B cell (primary cell): ENCODE measurements around the gene LIMK1. TPM values are rescaled to one million over a fixed set of nuclear protein-coding genes. Genes with fewer than 3 reads are reported as not detected.

Experiments used
- ATAC-seq: fragments of 200-7000 bp; cut with Tn5 transposase; one replicate; pipeline ENCODE4 v1.10.0; 2021; ENCODE audit warnings: low read depth, mild to moderate bottlenecking, moderate number of reproducible peaks, moderate library complexity
- CTCF ChIA-PET: fragments of 350-600 bp; sonication (Branson Sonifier 250); formaldehyde crosslinking; loops from one replicate; lab custom pipeline; 2021; ENCODE audit warnings: antibody characterized with exemption, inconsistent platforms; lab: Charles Lee
- POLR2A ChIA-PET: fragments of 350-600 bp; sonication (Branson Sonifier 250); formaldehyde crosslinking; loops from one replicate; lab custom pipeline; 2021; ENCODE audit warnings: antibody characterized with exemption; lab: Charles Lee
- DNase-seq: peaks from one replicate; pipeline ENCODE4 v3.0.0; 2013
- H2AFZ ChIP-seq: 2 replicates; pipeline ENCODE4 v1.6.1; 2012; ENCODE audit warnings: mild to moderate bottlenecking, low read depth, low read length; ENCODE audit not compliant: insufficient read depth, poor library complexity, severe bottlenecking
- H3K27ac ChIP-seq, 2 donors: 1 replicate in 1 of 2; 2 replicates in 1 of 2; pipeline ENCODE4 v1.5.1; 2012 to 2013; ENCODE audit warnings: low read length in 2 of 2, mild to moderate bottlenecking in 2 of 2, moderate library complexity in 1 of 2
- H3K27me3 ChIP-seq, 4 experiments: fragments of 200-600 bp in 1 of 4; sonication (generic) in 1 of 4; replicated peaks in 1 of 4; 1 replicate in 2 of 4; 2 replicates in 2 of 4; pipeline versions ENCODE4 v1.6.1 to v1.7.0; 2013 to 2016; ENCODE audit warnings: low read length in 3 of 4, mild to moderate bottlenecking in 2 of 4, mixed read lengths in 1 of 4, moderate library complexity in 1 of 4; ENCODE audit not compliant: insufficient read depth in 4 of 4, control insufficient read depth in 3 of 4; ENCODE audit errors: control extremely low read depth in 1 of 4
- H3K36me3 ChIP-seq, 2 experiments: replicated peaks in 1 of 2; 1 replicate in 1 of 2; 2 replicates in 1 of 2; pipeline versions ENCODE4 v1.6.1 to v1.7.1; 2013; ENCODE audit warnings: low read length in 1 of 2; ENCODE audit not compliant: insufficient read depth in 2 of 2, control insufficient read depth in 1 of 2; ENCODE audit errors: control extremely low read depth in 1 of 2, extremely low read depth in 1 of 2
- H3K4me1 ChIP-seq, 2 donors: fragments of 200-600 bp in 1 of 2; sonication (generic) in 1 of 2; 1 replicate in 1 of 2; 2 replicates in 1 of 2; pipeline versions ENCODE4 v1.5.1 to v1.6.1; 2013 to 2017; ENCODE audit warnings: low read length in 2 of 2; ENCODE audit not compliant: control insufficient read depth in 2 of 2, insufficient read depth in 2 of 2
- H3K4me2 ChIP-seq: replicated peaks from 2 replicates; pipeline ENCODE3; 2012; ENCODE audit warnings: mild to moderate bottlenecking, low read depth, low read length; ENCODE audit not compliant: poor library complexity, severe bottlenecking
- H3K4me3 ChIP-seq, 5 experiments: fragments of 200-600 bp in 1 of 5; sonication (generic) in 1 of 5; 1 replicate in 3 of 5; 2 replicates in 2 of 5; pipeline versions ENCODE4 v1.5.1 to v1.7.0; 2011 to 2016; ENCODE audit warnings: low read length in 4 of 5, mild to moderate bottlenecking in 4 of 5, low read depth in 2 of 5, control low read depth in 1 of 5, moderate library complexity in 1 of 5; ENCODE audit not compliant: insufficient read depth in 1 of 5; ENCODE audit errors: control extremely low read depth in 1 of 5, extremely low read depth in 1 of 5
- H3K79me2 ChIP-seq: fragments of 200-600 bp; sonication (generic); one replicate; pipeline ENCODE4 v1.6.0; 2016; ENCODE audit warnings: low read length; ENCODE audit not compliant: control insufficient read depth, insufficient read depth
- H3K9ac ChIP-seq: fragments of 200-600 bp; sonication (generic); 2 replicates; pipeline ENCODE4 v1.6.1; 2017; ENCODE audit warnings: mild to moderate bottlenecking, low read length, moderate library complexity
- H3K9me3 ChIP-seq, 3 donors: one replicate each; pipeline versions ENCODE4 v1.6.1 to v1.7.1; 2013; ENCODE audit warnings: low read length in 2 of 3; ENCODE audit not compliant: control insufficient read depth in 2 of 3, insufficient read depth in 1 of 3; ENCODE audit errors: control extremely low read depth in 1 of 3
- H4K20me1 ChIP-seq: 2 replicates; pipeline ENCODE4 v1.6.0; 2012; ENCODE audit warnings: mild to moderate bottlenecking, low read length; ENCODE audit not compliant: insufficient read depth, control insufficient read depth, poor library complexity, severe bottlenecking
- H3K27ac Mint-ChIP-seq: one replicate; pipeline ENCODE4 v1.8.0; 2021; ENCODE audit warnings: mixed read lengths
- H3K27me3 Mint-ChIP-seq: one replicate; pipeline ENCODE4 v1.8.0; 2021; ENCODE audit warnings: mixed read lengths
- H3K4me1 Mint-ChIP-seq: one replicate; pipeline ENCODE4 v1.8.0; 2021; ENCODE audit warnings: mixed read lengths
- H3K4me3 Mint-ChIP-seq: one replicate; pipeline ENCODE4 v1.8.0; 2021; ENCODE audit warnings: mixed read lengths
- H3K9me3 Mint-ChIP-seq: one replicate; pipeline ENCODE4 v1.8.0; 2022; ENCODE audit warnings: mixed read lengths; ENCODE audit not compliant: insufficient read depth
- EZH2 ChIP-seq: IDR thresholded peaks from 2 replicates; pipeline ENCODE4 v1.6.1; 2012; ENCODE audit warnings: borderline replicate concordance, low read depth, mild to moderate bottlenecking, moderate library complexity, low read length; ENCODE audit not compliant: insufficient read depth, poor library complexity, severe bottlenecking
- WGBS: methylation state at CpG from one replicate; pipeline ENCODE4 v1.1.5; 2013; ENCODE audit warnings: missing lambda C conversion rate; ENCODE audit not compliant: insufficient coverage; 5-methylcytosine and 5-hydroxymethylcytosine counted together
- intact Hi-C: fragments of 100-400 bp; cut with micrococcal nuclease; formaldehyde crosslinking; loops from one replicate; pipeline ENCODE4 v1.10.0; 2022
- polyA plus RNA-seq: library from polyadenylated mRNA; depleted of rRNA; stranded (reverse); fragments of >200 nt; gene quantifications from 2 replicates; pipeline ENCODE4 v1.2.3, GENCODE V29; 2012
- total RNA-seq, 2 donors: library from RNA; stranded (reverse); fragments of 120-200 nt in 1 of 2; gene quantifications; 1 replicate in 1 of 2; 2 replicates in 1 of 2; pipeline versions ENCODE4 v1.2.3 to v1.2.4, GENCODE V29; 2013 to 2022
- TF ChIP-seq, protein P1 (sequence below): fragments of 200-600 bp; IDR thresholded peaks from one replicate; pipeline ENCODE4 v1.8.0; 2022; ENCODE audit warnings: antibody characterized with exemption, mild to moderate bottlenecking

The LIMK1 gene
- total and polyA plus RNA-seq, 2 donors (not counting 1 experiment from before 2014, with no cell fraction given) = 38.7 to 70.8 TPM

DNA sequence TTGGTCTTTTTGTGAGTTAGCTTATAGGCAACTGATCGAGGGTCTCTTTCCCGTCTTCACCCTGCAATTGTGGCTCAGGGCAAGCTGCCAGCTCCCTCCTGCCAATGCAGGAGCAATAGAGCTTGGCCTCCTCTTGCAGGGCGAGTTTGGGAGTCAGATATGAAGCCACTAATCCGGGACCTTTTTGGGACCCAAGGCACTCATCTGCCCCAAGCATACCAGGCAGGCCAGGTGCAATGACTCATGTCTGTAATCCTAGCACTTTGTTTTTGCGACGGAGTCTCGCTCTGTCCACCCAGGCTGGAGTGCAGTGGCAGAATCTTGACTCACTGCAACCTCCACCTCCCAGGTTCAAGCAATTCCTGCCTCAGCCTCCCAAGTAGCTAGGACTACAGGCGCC is 21.1 kb downstream of the LIMK1 start:
- POLR2A ChIA-PET = interaction anchor here (1.2 kb wide), 1 partner anchor 69 kb away, joined by 3 read pairs; the partner anchor contains the start of gene EIF4H
- no peak for DNase-seq
- no peaks in the 10 kb centered on the region for H3K9me3 Mint-ChIP-seq
- TF ChIP-seq, protein P1, sequence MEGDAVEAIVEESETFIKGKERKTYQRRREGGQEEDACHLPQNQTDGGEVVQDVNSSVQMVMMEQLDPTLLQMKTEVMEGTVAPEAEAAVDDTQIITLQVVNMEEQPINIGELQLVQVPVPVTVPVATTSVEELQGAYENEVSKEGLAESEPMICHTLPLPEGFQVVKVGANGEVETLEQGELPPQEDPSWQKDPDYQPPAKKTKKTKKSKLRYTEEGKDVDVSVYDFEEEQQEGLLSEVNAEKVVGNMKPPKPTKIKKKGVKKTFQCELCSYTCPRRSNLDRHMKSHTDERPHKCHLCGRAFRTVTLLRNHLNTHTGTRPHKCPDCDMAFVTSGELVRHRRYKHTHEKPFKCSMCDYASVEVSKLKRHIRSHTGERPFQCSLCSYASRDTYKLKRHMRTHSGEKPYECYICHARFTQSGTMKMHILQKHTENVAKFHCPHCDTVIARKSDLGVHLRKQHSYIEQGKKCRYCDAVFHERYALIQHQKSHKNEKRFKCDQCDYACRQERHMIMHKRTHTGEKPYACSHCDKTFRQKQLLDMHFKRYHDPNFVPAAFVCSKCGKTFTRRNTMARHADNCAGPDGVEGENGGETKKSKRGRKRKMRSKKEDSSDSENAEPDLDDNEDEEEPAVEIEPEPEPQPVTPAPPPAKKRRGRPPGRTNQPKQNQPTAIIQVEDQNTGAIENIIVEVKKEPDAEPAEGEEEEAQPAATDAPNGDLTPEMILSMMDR = no peak
- TF ChIP-seq EZH2 = no peak
- Histone ChIP-seq H3K9ac (no peak overlapping the region), H2AFZ (no peak overlapping the region), H3K27me3 (no peaks in the 10 kb centered on the region), H3K27ac (no peak overlapping the region), H3K36me3 (peaks cover 1 to 46% of the 10 kb centered on the region in 2 experiments), H4K20me1 (no peaks in the 10 kb centered on the region), H3K4me2 (no peak overlapping the region), H3K4me3 (no peak overlapping the region), H3K9me3 (peaks cover 0 to 9% (median 0%) of the 10 kb centered on the region in 3 donors), H3K4me1 (peaks cover 22 to 23% of the 10 kb centered on the region in 2 donors), H3K79me2 (peaks cover 3% of the 10 kb centered on the region)
- 95% methylated on average over 8 of the region's 8 CpGs for WGBS
- H3K4me1 Mint-ChIP-seq = peaks cover 22% of the 10 kb centered on the region
- no peak overlapping the region for H3K4me3 Mint-ChIP-seq
- H3K27ac Mint-ChIP-seq = no peak overlapping the region
- no peaks in the 10 kb centered on the region for H3K27me3 Mint-ChIP-seq
- CTCF ChIA-PET = no interaction called here
- intact Hi-C loops = no loop called here
- no peak for ATAC-seq

DNA sequence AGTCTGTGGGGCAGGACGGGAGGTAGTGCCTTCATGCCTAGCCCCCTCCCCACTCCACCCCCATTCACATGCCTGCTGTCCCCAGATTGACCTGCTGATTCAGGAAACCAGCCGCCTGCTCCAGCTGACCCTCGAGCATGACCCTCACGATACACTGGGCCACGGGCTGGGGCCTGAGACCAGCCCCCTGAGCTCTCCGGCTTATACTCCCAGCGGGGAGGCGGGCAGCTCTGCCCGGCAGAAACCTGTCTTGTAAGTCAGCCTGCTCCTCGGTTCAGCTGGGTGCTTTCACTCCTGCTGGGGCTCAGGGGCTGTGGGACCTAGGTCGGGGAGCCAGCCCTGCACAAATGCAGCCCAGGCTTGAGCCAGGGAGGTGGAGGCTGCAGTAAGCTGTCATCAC is 22.4 kb downstream of the LIMK1 start:
- Mint-ChIP-seq H3K27ac (no peak overlapping the region), H3K4me3 (no peak overlapping the region), H3K9me3 (no peaks in the 10 kb centered on the region), H3K4me1 (peaks cover 11% of the 10 kb centered on the region), H3K27me3 (no peaks in the 10 kb centered on the region)
- intact Hi-C loops = no loop called here
- peaks cover 3% of the 10 kb centered on the region for H3K79me2 ChIP-seq
- H4K20me1 ChIP-seq = no peaks in the 10 kb centered on the region
- ChIA-PET POLR2A (interaction anchor here (0.6 kb wide), 1 partner anchor 21 kb away, joined by 4 read pairs; no protein-coding TSS in a partner anchor), CTCF (no interaction called here)
- ATAC-seq (no peak), DNase-seq (no peak)
- peaks cover 1 to 49% of the 10 kb centered on the region in 2 experiments for H3K36me3 ChIP-seq
- H3K27me3 ChIP-seq = no peaks in the 10 kb centered on the region
- H3K4me2 ChIP-seq = no peak overlapping the region
- no peak overlapping the region for H3K27ac ChIP-seq
- H2AFZ ChIP-seq = no peak overlapping the region
- no peak overlapping the region for H3K4me3 ChIP-seq
- WGBS = 99% methylated on average over 11 of the region's 11 CpGs
- no peak overlapping the region for H3K9ac ChIP-seq
- H3K9me3 ChIP-seq = peaks cover 0 to under 1% (median 0%) of the 10 kb centered on the region in 3 donors
- peaks cover 10 to 11% of the 10 kb centered on the region in 2 donors for H3K4me1 ChIP-seq
- TF ChIP-seq, protein P1 = no peak
- TF ChIP-seq EZH2 = no peak
